Keratinocyte (primary cell): ENCODE results near the gene PLAAT5.

Experiments used
- EZH2 ChIP-seq: IDR thresholded peaks from one replicate; pipeline ENCODE4 v1.6.1; 2012; ENCODE audit warnings: inconsistent platforms, mild to moderate bottlenecking, low read length, moderate library complexity
- TF ChIP-seq, protein P1 (sequence below), 3 experiments: IDR thresholded peaks in 1 of 3; conservative IDR thresholded peaks in 1 of 3; optimal IDR thresholded peaks in 1 of 3; 2 replicates in 2 of 3; 3 replicates in 1 of 3; pipeline versions ENCODE3 to v1.5.1; 2011; ENCODE audit warnings: low read length in 3 of 3, mild to moderate bottlenecking in 3 of 3, moderate library complexity in 2 of 3, control low read depth in 1 of 3, inconsistent platforms in 1 of 3; ENCODE audit not compliant: insufficient read depth in 2 of 3; ENCODE audit errors: extremely low read depth in 1 of 3

DNA sequence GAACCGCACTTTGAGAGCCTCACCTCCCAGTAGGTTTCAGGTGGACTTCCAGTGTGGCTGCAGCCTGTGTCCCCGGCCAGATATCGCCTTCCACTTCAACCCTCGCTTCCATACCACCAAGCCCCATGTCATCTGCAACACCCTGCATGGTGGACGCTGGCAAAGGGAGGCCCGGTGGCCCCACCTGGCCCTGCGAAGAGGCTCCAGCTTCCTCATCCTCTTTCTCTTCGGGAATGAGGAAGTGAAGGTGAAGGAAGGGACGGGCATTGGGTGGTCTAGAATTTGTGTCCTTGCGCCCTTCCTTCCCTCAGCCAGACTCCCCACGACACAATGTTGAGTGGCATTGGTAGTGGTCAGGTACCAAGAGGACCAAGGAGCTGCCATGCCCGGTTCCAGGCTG lies 17.8 kb upstream of the PLAAT5 start:
- TF ChIP-seq, protein P1, sequence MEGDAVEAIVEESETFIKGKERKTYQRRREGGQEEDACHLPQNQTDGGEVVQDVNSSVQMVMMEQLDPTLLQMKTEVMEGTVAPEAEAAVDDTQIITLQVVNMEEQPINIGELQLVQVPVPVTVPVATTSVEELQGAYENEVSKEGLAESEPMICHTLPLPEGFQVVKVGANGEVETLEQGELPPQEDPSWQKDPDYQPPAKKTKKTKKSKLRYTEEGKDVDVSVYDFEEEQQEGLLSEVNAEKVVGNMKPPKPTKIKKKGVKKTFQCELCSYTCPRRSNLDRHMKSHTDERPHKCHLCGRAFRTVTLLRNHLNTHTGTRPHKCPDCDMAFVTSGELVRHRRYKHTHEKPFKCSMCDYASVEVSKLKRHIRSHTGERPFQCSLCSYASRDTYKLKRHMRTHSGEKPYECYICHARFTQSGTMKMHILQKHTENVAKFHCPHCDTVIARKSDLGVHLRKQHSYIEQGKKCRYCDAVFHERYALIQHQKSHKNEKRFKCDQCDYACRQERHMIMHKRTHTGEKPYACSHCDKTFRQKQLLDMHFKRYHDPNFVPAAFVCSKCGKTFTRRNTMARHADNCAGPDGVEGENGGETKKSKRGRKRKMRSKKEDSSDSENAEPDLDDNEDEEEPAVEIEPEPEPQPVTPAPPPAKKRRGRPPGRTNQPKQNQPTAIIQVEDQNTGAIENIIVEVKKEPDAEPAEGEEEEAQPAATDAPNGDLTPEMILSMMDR (optimal IDR thresholded peaks at IDR 0.05 in 1 of 3, IDR thresholded peaks at IDR 0.05 in 1 of 3, conservative IDR thresholded peaks at IDR 0.05 in 1 of 3; ENCODE audit: extremely low read depth in 1 of 3, insufficient read depth in 2 of 3, low read length in 3 of 3), result no peak
- no peak for TF ChIP-seq EZH2
